HL-60/S4 treated with retinoic acid at 250 ng/mL for 4 days and 3 days (cell line): ENCODE measurements around the gene NME9.

ENCODE experiments used
- in situ Hi-C: fragments of 300-500 bp; cut with MboI; formaldehyde crosslinking; loops from 2 replicates; pipeline ENCODE4 v1.7.0; 2022; ENCODE audit warnings: low sequenced_read_pairs

Gene NME9

GRCh38 chr3:138284957-138285477, 44.6 kb downstream of the NME9 start:
- in situ Hi-C loops, result no loop called here

DNA sequence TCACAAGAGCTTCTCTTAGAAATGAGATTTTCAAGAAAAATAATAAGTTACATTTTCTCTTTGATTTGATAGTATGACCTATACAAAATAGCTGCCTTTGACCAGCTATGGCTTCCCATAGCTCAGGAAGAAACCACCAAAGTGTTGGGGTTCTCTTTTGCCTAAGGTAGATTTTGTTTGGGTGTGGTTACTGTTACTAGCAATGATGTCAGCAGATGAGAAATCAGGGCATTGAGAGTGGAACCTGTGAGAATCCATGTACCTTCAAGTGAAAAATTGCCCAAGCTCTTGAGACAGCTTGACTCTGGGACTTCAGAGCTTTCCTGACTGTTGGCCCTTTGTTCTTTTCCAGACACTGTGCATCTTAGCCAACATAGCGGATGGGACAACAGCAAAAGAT, 45.6 kb downstream of the NME9 start:
- in situ Hi-C loops, result no loop called here

DNA sequence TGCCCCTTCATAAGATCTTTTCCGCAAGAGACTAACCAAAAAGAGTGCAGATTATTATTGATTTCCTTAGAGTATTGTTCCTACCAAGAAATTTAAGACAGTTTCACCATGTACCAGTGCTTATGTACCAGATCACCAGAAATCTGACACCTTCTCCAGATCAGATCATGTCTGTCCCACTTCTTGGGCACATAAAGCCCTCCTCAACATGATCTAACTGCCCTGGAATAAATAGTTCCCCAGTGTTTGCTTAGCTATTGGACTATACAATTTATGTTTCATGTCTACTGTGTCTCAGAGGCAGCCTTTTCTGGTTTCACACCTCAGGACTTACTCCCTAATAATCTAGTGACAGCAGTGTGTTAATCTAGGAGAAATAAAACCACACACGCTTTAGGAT, 46.8 kb downstream of the NME9 start:
- in situ Hi-C loops, result no loop called here

- in situ Hi-C loops, result no loop called here
Observed at GRCh38 chr3:138281561-138281960, 48.1 kb downstream of the NME9 start.

DNA sequence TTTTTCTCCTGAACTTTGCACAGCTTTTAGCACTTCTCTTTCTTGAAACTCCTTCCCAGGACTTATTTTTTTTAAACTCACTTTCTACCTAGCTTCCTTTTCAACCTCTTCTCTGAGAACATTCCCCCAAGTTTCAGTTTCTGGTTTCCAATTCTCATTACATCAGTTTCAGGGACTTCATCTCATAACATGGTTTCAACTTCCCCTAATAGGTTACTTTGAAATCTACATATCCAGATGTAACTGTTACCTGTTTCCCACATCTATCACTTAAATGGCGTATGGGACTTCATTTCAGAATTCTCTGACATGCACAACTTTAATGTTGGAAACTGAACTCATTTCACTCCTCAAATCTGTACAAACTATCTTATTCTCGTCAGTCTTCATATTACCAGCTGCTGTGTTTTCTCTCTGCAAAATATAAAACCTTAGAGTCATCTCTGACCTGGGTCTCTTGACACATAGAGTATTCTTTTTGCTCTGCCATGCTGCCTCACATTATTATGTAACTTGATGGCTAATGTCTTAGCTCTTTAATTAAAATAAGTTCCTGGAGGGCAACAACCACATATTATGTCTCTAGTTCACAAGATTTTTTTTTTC, 58.4 kb downstream of the NME9 start:
- in situ Hi-C loops, result no loop called here

- in situ Hi-C loops, result no loop called here
Observed at GRCh38 chr3:138270245-138270644, 59.4 kb downstream of the NME9 start.

- in situ Hi-C loops, result no loop called here
Observed at GRCh38 chr3:138267083-138267482, 62.6 kb downstream of the NME9 start.

GRCh38 chr3:138265745-138266144, 63.9 kb downstream of the NME9 start:
- in situ Hi-C loops, result no loop called here

DNA sequence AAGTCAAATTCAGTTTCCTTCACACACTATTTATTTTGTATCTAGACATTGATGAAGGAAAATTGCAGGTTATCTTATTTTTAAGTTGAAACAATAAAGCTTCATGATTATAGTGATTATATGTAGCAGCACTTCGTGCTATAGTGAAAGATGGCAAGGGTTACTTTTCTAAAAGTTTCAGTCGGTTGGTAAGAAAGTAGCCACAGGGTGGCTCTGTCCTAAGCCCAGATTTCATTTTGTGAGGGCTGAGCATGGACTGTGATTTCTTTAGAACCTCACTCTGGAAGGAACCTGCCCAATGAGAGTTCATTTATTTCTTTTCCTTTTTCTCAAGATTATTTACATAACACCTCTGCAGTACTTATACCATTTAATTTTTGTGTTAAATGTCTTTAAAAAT, 66.5 kb downstream of the NME9 start:
- in situ Hi-C loops, result no loop called here

- in situ Hi-C loops, result no loop called here
Observed at GRCh38 chr3:138260611-138261010, 69.0 kb downstream of the NME9 start.

DNA sequence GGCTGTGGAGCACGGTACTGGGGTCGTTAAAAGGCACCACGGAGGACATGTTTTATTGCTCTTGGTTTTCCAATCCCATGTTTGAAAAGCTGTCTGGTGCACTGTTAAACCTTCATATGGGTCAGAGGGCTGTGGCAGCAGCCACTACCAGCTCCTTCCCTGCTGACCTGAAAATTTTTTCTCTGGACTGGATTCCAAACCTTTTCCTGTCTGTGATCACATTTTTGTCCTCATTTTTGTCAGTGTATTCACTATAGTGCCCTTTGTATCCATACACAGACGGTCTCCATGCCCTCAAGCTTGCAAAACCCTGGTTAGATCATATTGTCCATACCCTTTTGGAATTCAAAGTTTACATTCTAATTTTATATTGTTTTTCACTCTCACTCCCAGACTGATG, 70.5 kb downstream of the NME9 start:
- in situ Hi-C loops, result no loop called here

DNA sequence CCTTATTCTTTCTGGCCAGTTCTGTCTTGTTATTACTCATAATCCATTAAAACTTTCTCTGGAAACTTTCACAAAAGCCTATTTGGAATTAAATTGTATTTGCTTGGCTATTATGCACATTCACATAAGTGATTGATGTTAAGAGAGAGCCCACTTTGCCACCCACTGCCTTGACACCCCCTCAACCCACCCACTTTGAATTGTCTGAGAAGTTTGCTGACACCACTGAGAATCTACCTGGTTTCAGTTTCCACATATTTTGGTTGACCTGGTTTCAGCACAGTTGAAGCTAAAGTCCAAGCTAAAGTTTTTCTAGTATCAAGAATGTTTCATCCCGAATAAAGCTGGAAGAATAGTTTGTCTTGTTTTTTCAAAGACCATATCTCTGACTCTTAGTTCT, 71.7 kb downstream of the NME9 start:
- in situ Hi-C loops, result no loop called here

GRCh38 chr3:138256022-138256421, 73.6 kb downstream of the NME9 start:
- in situ Hi-C loops, result no loop called here

- in situ Hi-C loops, result no loop called here
Observed at GRCh38 chr3:138254216-138254615, 75.4 kb downstream of the NME9 start.

GRCh38 chr3:138253609-138254008, 76.0 kb downstream of the NME9 start:
- in situ Hi-C loops, result no loop called here
